GM21737 (cell line): Measurements from ENCODE around the gene MAPKBP1.

ENCODE experiments used
- ATAC-seq: cut with Tn5 transposase; IDR thresholded peaks from one replicate; pipeline ENCODE4 v1.9.1; 2021; ENCODE audit warnings: mild to moderate bottlenecking, moderate library complexity; ENCODE audit not compliant: unreplicated experiment

The MAPKBP1 gene

DNA sequence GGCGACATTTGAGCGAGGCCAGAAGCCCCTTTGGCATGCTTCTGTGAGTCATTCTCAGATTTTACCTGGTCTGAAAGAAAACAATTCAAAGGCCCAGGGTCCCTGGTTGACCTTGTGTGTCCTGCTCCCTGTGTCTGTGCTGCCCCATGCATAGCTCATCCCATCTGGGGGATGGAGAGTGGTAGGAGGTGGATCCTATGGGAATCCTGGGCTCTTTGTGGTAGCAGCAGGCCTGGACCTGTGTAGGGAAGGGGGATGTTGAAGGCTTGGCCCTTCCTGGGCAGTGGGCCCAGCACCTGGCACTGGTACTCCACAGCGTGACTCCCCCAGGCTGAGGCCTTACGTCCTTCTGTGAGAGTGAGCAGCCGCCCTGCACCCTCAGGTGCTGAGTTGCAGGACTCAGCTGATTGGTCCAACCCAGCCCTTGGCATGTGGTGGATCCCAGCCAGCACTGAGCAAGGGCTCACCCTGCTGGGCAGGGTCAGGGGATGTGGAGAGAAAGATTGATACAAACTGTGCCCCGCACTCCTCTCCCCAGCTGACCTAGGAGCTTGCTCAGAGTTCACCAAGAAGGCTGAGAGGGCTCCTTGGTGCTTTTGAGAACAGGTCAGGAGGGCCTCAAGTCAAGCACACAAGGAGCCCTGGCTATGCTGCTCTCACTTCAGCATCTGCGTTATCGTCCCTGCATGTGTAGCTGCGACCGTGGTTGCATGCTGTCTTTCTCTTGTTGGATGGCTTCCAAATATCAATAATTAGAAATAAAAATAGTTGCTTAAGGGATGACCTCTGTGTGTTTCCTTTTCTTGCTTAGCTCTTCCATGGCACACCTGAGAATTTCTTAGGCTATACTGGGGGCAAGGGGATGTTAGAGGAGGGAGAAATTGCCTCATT lies 32.3 kb downstream of the MAPKBP1 start:
- no peak for ATAC-seq

DNA sequence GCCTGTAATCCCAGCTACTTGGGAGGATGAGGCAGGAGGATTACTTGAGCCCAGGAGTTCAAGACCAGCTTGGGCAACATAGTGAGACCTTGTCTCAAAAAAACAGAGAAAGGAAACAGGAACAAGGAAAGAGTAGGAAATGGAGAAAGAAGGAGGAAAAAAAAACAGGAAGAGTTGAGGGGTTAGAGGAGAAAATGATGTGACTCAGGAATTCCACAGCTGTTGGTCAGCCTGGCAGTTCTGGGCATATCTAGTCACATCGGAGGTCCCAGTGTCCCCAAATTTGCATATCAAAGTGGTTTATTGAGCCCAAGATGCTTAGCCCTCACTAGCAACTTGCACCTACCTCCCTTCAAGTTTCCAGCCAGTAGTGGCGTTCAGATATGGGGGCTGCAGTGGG lies 34.8 kb downstream of the MAPKBP1 start:
- ATAC-seq, result no peak

DNA sequence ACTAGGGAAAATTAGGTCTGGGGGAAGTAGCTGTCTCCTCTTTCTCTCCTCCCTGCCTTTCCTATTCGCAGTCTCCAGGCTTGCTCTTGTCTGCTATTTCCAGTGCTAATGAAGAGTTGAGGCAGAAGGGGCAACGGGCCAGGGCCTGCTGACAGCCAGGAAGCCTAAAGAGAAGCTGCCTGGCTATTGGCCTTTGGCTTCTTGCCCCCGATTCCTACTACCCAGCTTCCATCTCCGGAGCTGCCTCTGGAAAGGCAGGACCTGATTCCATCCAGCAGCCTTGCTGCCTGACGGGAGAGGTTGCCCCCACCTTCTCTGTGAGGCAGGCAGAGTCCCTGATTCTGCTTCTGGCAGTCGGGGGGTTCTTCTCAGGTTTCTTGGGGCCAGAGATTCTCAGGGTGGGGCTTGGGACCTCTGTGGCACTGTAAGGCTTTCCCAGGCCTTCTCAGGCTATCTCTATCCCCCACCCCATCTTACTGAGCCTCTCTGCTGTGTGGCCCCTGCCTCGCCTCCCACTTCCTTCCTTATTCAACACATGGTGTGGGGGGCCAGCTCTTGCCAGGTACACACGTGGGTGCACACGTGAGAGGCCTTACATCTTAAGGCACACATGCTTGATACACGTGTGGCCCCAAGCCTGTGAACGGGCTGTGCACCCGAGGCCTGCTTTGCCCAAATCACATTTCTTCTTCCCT lies 35.4 kb downstream of the MAPKBP1 start:
- no peak for ATAC-seq

- no peak for ATAC-seq
Measured at GRCh38 chr15:41810651-41811431, 36.6 kb downstream of the MAPKBP1 start.

- ATAC-seq, result no peak
Measured at GRCh38 chr15:41811432-41812195, 37.3 kb downstream of the MAPKBP1 start.

GRCh38 chr15:41812820-41813375 lies 38.6 kb downstream of the MAPKBP1 start:
- no peak for ATAC-seq

DNA sequence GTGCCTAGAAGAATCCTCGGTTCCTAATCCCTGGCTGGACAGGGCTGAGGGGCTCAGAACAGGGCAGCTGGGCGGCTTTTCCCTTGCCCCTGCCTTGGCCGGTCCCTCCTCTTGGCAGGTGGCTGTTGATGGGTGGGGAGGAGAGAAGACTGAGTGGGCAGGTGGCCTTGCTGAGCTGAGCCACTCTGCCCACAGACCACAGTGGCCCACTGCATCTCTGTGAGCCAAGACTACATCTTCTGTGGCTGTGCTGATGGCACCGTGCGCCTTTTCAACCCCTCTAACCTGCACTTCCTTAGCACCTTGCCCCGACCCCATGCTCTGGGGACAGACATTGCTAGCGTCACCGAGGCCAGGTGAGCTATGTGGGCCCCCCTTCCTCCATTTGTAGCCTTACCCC lies 39.1 kb downstream of the MAPKBP1 start:
- ATAC-seq, result no peak

DNA sequence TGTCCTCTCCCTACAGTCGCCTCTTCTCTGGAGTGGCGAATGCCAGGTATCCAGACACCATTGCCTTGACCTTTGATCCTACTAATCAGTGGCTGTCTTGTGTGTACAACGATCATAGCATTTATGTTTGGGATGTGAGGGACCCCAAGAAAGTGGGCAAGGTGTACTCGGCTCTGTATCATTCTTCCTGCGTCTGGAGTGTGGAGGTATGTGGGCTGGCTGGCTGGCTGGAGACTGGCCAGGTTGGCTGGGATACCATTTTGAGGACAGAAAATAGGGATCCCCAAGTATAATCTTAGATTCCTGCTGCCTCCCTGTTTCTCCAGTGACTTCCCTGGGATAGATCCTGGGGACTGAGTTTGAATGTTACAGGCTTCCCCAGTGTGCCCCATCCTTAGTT lies 40.2 kb downstream of the MAPKBP1 start:
- ATAC-seq, result no peak

- no peak for ATAC-seq
Measured at GRCh38 chr15:41816788-41817187, 42.5 kb downstream of the MAPKBP1 start.

- no peak for ATAC-seq
Measured at GRCh38 chr15:41817327-41817726, 43.0 kb downstream of the MAPKBP1 start.

GRCh38 chr15:41817781-41818180 lies 43.5 kb downstream of the MAPKBP1 start:
- ATAC-seq, result no peak

DNA sequence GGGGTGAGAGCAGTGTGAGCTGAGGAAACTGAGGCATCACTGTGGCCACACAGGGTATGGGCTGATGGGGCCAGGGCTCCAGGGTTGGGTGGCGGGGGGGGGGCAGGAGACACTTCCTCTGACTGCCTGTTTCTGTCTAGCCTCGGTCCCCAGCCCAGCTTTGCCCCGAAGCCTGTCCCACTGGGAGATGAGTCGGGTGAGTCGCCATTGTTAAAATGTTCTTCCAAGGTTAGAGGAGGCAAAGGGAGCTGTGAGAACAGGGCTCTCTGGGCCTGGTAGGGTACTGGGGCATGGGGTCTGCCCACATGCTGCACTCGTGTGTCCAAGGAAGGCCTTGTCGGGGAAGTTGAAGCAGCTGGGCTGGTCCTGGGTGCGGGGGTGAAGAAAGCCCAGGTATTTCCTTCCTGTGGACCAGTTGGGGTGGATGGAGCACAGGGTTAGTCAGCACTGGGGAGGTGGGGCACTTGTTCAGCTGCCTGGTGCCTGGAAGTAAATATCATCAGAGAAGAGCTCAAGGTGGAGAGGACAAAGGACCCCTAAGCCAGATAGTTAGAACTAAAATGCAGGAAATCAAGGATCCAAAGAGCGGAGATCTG lies 45.3 kb downstream of the MAPKBP1 start:
- no peak for ATAC-seq

- ATAC-seq, result no peak
Measured at GRCh38 chr15:41820791-41821423, 46.6 kb downstream of the MAPKBP1 start.

GRCh38 chr15:41821831-41822230 lies 47.5 kb downstream of the MAPKBP1 start:
- ATAC-seq, result no peak

DNA sequence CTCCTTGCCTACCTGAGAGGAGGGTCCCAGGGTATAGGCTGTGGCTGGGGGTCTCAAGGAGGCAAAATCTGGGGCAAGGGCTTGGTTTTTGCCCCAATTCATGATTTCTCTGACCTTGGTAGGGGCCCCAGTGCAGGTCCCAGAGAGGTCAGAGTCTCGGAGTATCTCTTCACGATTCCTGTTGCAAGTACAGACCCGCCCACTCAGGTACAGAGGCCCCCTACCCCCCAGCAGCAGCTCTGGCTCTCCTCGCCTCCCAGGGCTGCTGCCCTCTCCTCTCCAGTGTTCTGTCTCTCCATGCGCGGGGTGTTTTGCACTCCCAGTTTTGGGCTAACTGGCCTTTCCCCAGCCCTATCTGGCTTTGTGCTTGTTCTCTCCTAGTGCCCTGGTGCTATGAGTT lies 48.2 kb downstream of the MAPKBP1 start:
- ATAC-seq, result no peak

DNA sequence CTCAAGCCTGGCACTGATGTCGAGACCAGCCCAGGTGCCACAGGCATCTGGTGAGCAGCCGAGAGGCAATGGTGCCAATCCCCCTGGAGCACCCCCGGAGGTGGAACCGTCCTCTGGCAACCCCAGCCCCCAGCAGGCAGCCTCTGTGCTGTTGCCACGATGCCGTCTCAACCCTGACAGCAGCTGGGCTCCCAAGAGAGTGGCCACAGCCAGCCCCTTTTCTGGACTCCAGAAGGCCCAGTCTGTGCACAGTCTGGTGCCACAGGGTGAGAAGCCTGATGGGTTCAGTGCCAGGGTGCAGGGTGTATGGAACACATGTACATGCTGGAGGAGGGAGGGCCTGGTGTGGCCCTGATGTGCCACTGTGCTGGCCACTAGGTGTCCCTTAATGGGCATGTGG lies 48.7 kb downstream of the MAPKBP1 start:
- ATAC-seq, result no peak

- ATAC-seq, result no peak
Measured at GRCh38 chr15:41823502-41823901, 49.2 kb downstream of the MAPKBP1 start.

DNA sequence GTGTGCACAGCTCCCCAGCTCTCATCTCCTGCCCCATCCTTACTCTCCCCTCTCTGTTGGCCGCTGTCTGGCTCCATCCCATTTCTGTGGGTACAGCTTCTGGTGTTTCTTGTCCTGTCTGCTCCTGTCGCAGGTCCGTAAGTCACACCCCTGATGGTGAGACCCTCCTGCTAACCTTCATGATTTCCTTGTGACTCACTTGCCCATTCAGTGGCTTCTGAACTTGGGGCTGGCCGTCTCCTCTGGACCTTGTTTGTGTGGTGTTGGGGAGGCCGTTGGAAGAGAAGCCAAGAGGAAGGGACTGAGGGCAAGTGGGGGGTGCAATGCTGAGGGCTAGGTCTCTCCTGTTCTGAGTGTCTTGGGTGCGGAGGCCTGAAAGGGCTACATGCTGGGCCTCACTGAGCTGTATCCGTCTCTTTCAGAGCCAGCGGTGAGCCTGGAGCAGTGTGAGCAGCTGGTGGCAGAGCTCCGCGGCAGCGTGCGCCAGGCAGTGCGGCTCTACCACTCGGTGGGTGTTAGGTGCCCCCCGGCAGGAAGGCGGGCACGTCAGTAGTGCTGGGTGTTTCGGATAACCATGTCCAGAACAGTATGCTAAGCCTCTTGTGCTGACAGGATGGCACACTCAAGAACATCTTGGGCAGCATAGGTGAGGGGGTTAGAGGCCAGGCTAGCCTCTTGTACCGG lies 49.9 kb downstream of the MAPKBP1 start:
- ATAC-seq, result no peak

GRCh38 chr15:41825145-41825544 lies 50.9 kb downstream of the MAPKBP1 start:
- no peak for ATAC-seq
